Measurements from ENCODE around the gene ACOX3. TPM values are rescaled to one million over a fixed set of nuclear protein-coding genes. Genes with fewer than 3 reads are reported as not detected.

The ACOX3 gene
- total RNA-seq, 1 donor from 2014 or later, result 23.8 TPM

DNA sequence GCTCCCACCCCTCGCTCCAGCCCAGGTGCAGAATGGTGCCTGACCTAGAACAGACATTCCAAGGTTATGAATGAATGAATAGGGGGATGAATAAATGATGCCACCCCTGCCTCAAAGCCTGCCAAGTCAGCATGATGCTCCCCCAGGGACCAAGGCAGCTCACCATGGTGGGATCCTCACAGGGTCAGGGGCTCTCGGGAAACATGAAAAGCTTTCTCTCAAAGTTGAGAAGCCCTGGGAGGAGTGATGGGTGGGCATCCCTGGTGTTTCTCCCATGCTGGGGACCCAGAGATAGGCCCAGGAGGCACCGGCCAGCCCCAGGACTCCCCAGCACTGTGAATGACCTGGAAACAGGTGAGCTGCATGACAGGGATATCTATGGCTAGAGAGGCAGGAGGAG is 112.1 kb downstream of the ACOX3 start:
- Mint-ChIP-seq H3K9me3 (ENCODE audit: unreplicated experiment) (peaks cover 2% of the 10 kb centered on the region), H3K4me1 (ENCODE audit: low read depth, unreplicated experiment) (no peaks in the 10 kb centered on the region), H3K27ac (ENCODE audit: unreplicated experiment) (no peak overlapping the region), H3K36me3 (ENCODE audit: unreplicated experiment) (peaks cover 16% of the 10 kb centered on the region), H3K27me3 (ENCODE audit: unreplicated experiment) (peaks cover 2% of the 10 kb centered on the region), H3K4me3 (ENCODE audit: unreplicated experiment) (no peak overlapping the region)
- peak; percentile 1 for DNase-seq
- TF ChIP-seq, protein P1, sequence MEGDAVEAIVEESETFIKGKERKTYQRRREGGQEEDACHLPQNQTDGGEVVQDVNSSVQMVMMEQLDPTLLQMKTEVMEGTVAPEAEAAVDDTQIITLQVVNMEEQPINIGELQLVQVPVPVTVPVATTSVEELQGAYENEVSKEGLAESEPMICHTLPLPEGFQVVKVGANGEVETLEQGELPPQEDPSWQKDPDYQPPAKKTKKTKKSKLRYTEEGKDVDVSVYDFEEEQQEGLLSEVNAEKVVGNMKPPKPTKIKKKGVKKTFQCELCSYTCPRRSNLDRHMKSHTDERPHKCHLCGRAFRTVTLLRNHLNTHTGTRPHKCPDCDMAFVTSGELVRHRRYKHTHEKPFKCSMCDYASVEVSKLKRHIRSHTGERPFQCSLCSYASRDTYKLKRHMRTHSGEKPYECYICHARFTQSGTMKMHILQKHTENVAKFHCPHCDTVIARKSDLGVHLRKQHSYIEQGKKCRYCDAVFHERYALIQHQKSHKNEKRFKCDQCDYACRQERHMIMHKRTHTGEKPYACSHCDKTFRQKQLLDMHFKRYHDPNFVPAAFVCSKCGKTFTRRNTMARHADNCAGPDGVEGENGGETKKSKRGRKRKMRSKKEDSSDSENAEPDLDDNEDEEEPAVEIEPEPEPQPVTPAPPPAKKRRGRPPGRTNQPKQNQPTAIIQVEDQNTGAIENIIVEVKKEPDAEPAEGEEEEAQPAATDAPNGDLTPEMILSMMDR (IDR thresholded peaks at IDR 0.05; ENCODE audit: partially characterized antibody, unreplicated experiment), result no peak

DNA sequence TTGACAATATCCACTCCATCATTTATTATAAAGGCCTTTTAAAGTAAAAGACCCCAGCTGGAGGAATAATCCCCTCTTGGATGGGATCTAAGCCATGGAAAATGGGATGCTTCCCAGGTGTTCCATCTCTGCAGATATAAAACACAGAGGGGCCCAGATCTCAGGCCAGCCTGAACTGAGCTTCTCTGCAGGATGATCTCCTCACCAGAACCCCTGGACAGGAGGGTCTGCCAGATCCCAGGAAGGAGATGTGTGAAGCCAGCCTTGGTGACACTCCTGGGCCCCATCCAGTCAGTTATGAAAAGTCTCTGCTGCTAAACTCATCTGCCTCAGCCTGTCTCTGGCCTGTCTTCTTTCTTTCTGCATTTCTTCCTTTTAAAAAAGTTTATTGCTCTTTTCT is 114.3 kb downstream of the ACOX3 start:
- Mint-ChIP-seq H3K36me3 (ENCODE audit: unreplicated experiment) (peaks cover 7% of the 10 kb centered on the region), H3K27me3 (ENCODE audit: unreplicated experiment) (peaks cover 2% of the 10 kb centered on the region), H3K27ac (ENCODE audit: unreplicated experiment) (no peak overlapping the region), H3K4me3 (ENCODE audit: unreplicated experiment) (no peak overlapping the region), H3K9me3 (ENCODE audit: unreplicated experiment) (no peaks in the 10 kb centered on the region), H3K4me1 (ENCODE audit: low read depth, unreplicated experiment) (no peaks in the 10 kb centered on the region)
- TF ChIP-seq, protein P1 (IDR thresholded peaks at IDR 0.05; ENCODE audit: partially characterized antibody, unreplicated experiment), result no peak
- DNase-seq, result no peak

DNA sequence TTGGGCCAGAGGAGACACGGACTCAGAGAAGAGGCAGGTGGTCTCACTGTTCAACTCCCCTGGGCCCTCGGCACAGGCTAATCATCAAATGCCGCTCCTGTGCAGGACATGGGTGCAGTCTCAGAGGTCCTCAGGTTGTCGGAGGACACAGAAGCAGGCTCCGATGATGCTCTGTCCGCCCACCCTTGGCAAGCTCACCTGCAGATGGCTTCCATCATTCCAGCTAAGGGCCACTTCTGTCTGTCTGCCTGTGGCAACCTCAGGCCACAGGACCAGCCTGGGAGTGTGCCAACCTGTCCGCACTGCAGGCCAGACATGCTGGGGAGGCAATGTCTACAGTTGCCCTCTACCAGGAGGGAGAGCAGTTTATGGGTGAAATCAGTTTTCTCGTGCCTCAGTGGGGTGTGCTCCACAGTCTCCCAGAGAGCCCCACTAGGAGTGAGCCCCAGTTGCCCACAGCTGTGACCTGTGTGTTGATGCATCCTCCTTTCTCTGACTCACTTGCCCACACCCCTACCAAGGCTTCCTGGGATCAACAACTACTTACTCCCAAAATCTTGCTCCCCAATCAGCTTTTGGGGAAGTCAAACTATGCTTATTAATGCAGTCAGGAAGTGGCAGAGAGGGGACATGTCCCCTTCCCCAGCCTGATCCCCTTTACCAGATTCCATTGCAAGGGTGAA is 115.1 kb downstream of the ACOX3 start:
- TF ChIP-seq, protein P1 (IDR thresholded peaks at IDR 0.05; ENCODE audit: partially characterized antibody, unreplicated experiment), result no peak
- H3K27ac Mint-ChIP-seq (ENCODE audit: unreplicated experiment), result no peak overlapping the region
- peaks cover 7% of the 10 kb centered on the region for H3K36me3 Mint-ChIP-seq (ENCODE audit: unreplicated experiment)
- no peak for DNase-seq
- peaks cover 2% of the 10 kb centered on the region for H3K27me3 Mint-ChIP-seq (ENCODE audit: unreplicated experiment)
- no peaks in the 10 kb centered on the region for H3K4me1 Mint-ChIP-seq (ENCODE audit: low read depth, unreplicated experiment)
- H3K4me3 Mint-ChIP-seq (ENCODE audit: unreplicated experiment), result no peak overlapping the region
- no peaks in the 10 kb centered on the region for H3K9me3 Mint-ChIP-seq (ENCODE audit: unreplicated experiment)

DNA sequence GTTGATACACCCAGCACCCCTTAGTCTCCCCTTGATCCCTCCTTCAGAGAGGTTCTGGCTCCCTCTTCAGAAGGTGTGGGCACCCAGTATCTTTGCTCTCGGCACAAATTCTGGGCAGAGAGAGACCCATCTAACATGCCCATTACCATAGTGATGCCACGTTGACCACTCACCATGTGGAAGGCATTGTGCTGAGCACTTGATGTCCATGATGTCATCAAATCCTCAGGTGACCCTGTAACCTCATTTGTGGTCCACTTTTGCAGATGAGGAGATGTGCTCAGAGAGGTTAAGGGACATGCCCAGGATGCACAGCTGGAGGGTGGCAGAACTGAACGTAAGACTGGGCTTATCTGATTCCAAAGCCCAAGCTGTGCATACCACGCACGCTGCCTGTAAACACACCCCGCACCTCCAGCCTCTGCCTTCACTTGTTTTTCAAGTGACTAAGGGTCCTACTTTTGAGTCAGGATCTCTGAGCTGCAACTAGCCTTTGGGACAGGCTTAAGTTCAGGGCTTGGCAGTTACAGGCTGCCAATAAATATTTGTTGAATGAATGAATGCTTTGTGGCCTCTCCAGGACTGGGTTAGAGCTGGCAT is 115.8 kb downstream of the ACOX3 start:
- H3K27ac Mint-ChIP-seq (ENCODE audit: unreplicated experiment), result no peak overlapping the region
- H3K9me3 Mint-ChIP-seq (ENCODE audit: unreplicated experiment), result no peaks in the 10 kb centered on the region
- H3K4me1 Mint-ChIP-seq (ENCODE audit: low read depth, unreplicated experiment), result no peaks in the 10 kb centered on the region
- H3K36me3 Mint-ChIP-seq (ENCODE audit: unreplicated experiment), result peaks cover 7% of the 10 kb centered on the region
- no peak overlapping the region for H3K4me3 Mint-ChIP-seq (ENCODE audit: unreplicated experiment)
- TF ChIP-seq, protein P1 (IDR thresholded peaks at IDR 0.05; ENCODE audit: partially characterized antibody, unreplicated experiment), result no peak
- no peak for DNase-seq
- peaks cover 2% of the 10 kb centered on the region for H3K27me3 Mint-ChIP-seq (ENCODE audit: unreplicated experiment)

DNA sequence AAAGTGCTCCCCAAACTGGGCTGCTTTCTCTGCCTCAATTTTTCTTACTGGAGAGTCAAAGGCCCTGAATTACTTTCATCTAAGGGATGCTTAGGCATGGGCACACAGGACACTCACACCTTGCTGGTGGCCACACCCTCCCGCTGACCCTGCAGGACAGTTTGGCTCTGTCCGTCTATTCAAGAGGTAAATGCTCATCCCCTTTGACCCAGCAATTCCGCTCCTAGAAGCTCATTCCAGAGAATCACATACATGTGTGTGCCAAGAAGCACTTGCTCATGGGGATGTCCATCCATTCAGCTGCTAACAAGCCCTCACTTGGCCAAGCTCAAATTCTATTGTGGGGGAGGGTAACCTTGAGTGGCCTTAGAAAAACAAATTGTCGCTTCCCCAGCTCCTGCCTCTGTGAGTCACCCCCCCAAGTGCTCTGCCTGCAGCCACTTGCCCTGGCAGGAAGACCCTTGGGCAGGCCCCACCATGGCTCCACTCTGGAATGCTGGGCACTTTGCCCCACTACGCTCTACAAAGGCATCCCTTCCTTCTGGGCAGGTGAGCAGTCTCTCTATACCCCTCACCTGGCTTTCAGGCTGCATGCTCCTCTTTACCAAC is 116.5 kb downstream of the ACOX3 start:
- H3K27me3 Mint-ChIP-seq (ENCODE audit: unreplicated experiment), result peaks cover 3% of the 10 kb centered on the region
- no peaks in the 10 kb centered on the region for H3K4me1 Mint-ChIP-seq (ENCODE audit: low read depth, unreplicated experiment)
- H3K27ac Mint-ChIP-seq (ENCODE audit: unreplicated experiment), result no peak overlapping the region
- no peak for DNase-seq
- TF ChIP-seq, protein P1 (IDR thresholded peaks at IDR 0.05; ENCODE audit: partially characterized antibody, unreplicated experiment), result no peak
- no peaks in the 10 kb centered on the region for H3K9me3 Mint-ChIP-seq (ENCODE audit: unreplicated experiment)
- H3K36me3 Mint-ChIP-seq (ENCODE audit: unreplicated experiment), result peaks cover 7% of the 10 kb centered on the region
- no peak overlapping the region for H3K4me3 Mint-ChIP-seq (ENCODE audit: unreplicated experiment)

Measured in glutamatergic neuron (in vitro differentiated cells).